Lung (tissue), 12 donors: ENCODE results near the gene PELI2. TPM values are rescaled to one million over a fixed set of nuclear protein-coding genes. Genes with fewer than 3 reads are reported as not detected.

Experiments used
- ATAC-seq: fragments of 200-7000 bp; cut with Tn5 transposase; one replicate; pipeline ENCODE4 v1.9.1; 2020; ENCODE audit warnings: moderate number of reproducible peaks; ENCODE audit not compliant: insufficient read depth, low FRiP score
- DNase-seq, 3 donors: peaks; one replicate each; pipeline ENCODE4 v3.0.0-alpha.2; 2013 to 2017
- H3K27ac ChIP-seq, 2 donors: one replicate each; pipeline ENCODE4 v1.5.1; 2013; ENCODE audit warnings: mild to moderate bottlenecking in 2 of 2, moderate library complexity in 2 of 2, control low read depth in 1 of 2, inconsistent platforms in 1 of 2, low read depth in 1 of 2, low read length in 1 of 2
- H3K27me3 ChIP-seq, 3 donors: one replicate each; pipeline ENCODE4 v1.5.1; 2013; ENCODE audit warnings: low read length in 2 of 3; ENCODE audit not compliant: control insufficient read depth in 3 of 3, insufficient read depth in 3 of 3
- H3K36me3 ChIP-seq, 4 donors: one replicate each; pipeline ENCODE4 v1.5.1; 2013; ENCODE audit warnings: low read length in 4 of 4, mild to moderate bottlenecking in 1 of 4, moderate library complexity in 1 of 4; ENCODE audit not compliant: control insufficient read depth in 4 of 4, insufficient read depth in 4 of 4
- H3K4me1 ChIP-seq, 5 donors: one replicate each; pipeline ENCODE4 v1.5.1; 2013; ENCODE audit warnings: low read length in 5 of 5, mild to moderate bottlenecking in 2 of 5, moderate library complexity in 1 of 5; ENCODE audit not compliant: control insufficient read depth in 5 of 5, insufficient read depth in 5 of 5
- H3K4me3 ChIP-seq: one replicate; pipeline ENCODE4 v1.5.1; 2013; ENCODE audit warnings: mild to moderate bottlenecking, control low read depth, moderate library complexity
- H3K9ac ChIP-seq, 2 donors: one replicate each; pipeline ENCODE4 v1.5.1; 2013; ENCODE audit warnings: low read length in 2 of 2, control low read depth in 1 of 2; ENCODE audit not compliant: insufficient read depth in 1 of 2
- H3K9me3 ChIP-seq, 4 donors: one replicate each; pipeline ENCODE4 v1.5.1; 2013; ENCODE audit warnings: low read length in 3 of 4, mild to moderate bottlenecking in 1 of 4, moderate library complexity in 1 of 4; ENCODE audit not compliant: control insufficient read depth in 4 of 4, insufficient read depth in 3 of 4
- CTCF ChIP-seq: IDR thresholded peaks from 2 replicates; pipeline ENCODE4 v1.5.1; 2012; ENCODE audit warnings: mild to moderate bottlenecking; ENCODE audit errors: control extremely low read depth, extremely low read depth
- WGBS, 2 donors: extraction: QIAGEN DNeasy Blood & Tissue Kit; methylation state at CpG; one replicate each; pipeline ENCODE4 v1.1.7; 2013; 5-methylcytosine and 5-hydroxymethylcytosine counted together
- polyA plus RNA-seq, 2 donors: library from polyadenylated mRNA; stranded (reverse); fragments of 200-250 nt; gene quantifications; one replicate each; pipeline ENCODE4 v1.2.1, GENCODE V29; 2013
- total RNA-seq, 2 donors: library from RNA; depleted of rRNA in 1 of 2; stranded (reverse); fragments of >200 nt in 1 of 2; gene quantifications; one replicate each; pipeline ENCODE4 v1.2.1, GENCODE V29; 2014 to 2021
- donor health status: control.
- donor health status: control.
- donor health status: Bipolar disorder and iron deficiency.
- donor health status: healthy.
- donor health status: DM: yes; HTN: yes; CAD: no.

PELI2 gene
- total and polyA plus RNA-seq, 4 donors = 3.8 to 21.1 (median 8.5) TPM

- no peak for TF ChIP-seq CTCF
- Histone ChIP-seq H3K27me3 (no peaks in the 10 kb centered on the region), H3K4me3 (no peak overlapping the region), H3K27ac (no peak overlapping the region), H3K9ac (no peak overlapping the region), H3K9me3 (no peaks in the 10 kb centered on the region), H3K36me3 (no peaks in the 10 kb centered on the region), H3K4me1 (peaks cover 0 to 7% (median 3%) of the 10 kb centered on the region in 5 donors)
- ATAC-seq = no peak
- no peak for DNase-seq
- 66 to 90% methylated on average over 5 of the region's 5 CpGs for WGBS, 2 donors
Observed at GRCh38 chr14:56135001-56135400, 16.8 kb downstream of the PELI2 start.

- Histone ChIP-seq H3K9ac (no peak overlapping the region), H3K27ac (no peak overlapping the region), H3K27me3 (no peaks in the 10 kb centered on the region), H3K4me1 (peaks cover 0 to 7% (median 3%) of the 10 kb centered on the region in 5 donors), H3K9me3 (no peaks in the 10 kb centered on the region), H3K36me3 (no peaks in the 10 kb centered on the region), H3K4me3 (no peak overlapping the region)
- no peak for TF ChIP-seq CTCF
- ATAC-seq (no peak), DNase-seq (no peak)
- 74 to 78% methylated on average over 1 of the region's 1 CpG for WGBS, 2 donors
Observed at GRCh38 chr14:56135668-56136067, 17.5 kb downstream of the PELI2 start.

- DNase-seq (no peak), ATAC-seq (no peak)
- H3K27ac ChIP-seq = no peak overlapping the region
- TF ChIP-seq CTCF = no peak
- no peaks in the 10 kb centered on the region for H3K9me3 ChIP-seq
- peaks cover 0 to 4% (median 0%) of the 10 kb centered on the region in 5 donors for H3K4me1 ChIP-seq
- H3K9ac ChIP-seq = no peak overlapping the region
- no peaks in the 10 kb centered on the region for H3K36me3 ChIP-seq
- H3K4me3 ChIP-seq = no peak overlapping the region
- WGBS, 2 donors = 54 to 74% methylated on average over 2 of the region's 2 CpGs
- H3K27me3 ChIP-seq = no peaks in the 10 kb centered on the region
Observed at GRCh38 chr14:56136571-56137452, 18.6 kb downstream of the PELI2 start.
